Loucy (cell line): ENCODE data around the gene MDM2.

Experiments
- H2AFZ ChIP-seq: fragments of 200-600 bp; sonication (generic); 2 replicates; pipeline ENCODE4 v1.6.0; 2016; ENCODE audit warnings: antibody characterized with exemption, mild to moderate bottlenecking, low read length, moderate library complexity
- H3F3A ChIP-seq: fragments of 200-600 bp; 2 replicates; pipeline ENCODE4 v1.6.0; 2016; ENCODE audit warnings: antibody characterized with exemption, low read depth, mild to moderate bottlenecking
- H3K27me3 ChIP-seq: fragments of 200-600 bp; sonication (generic); 2 replicates; pipeline ENCODE4 v1.6.1; 2014; ENCODE audit warnings: low read length, mild to moderate bottlenecking; ENCODE audit not compliant: insufficient read depth, poor library complexity, severe bottlenecking
- H3K36me3 ChIP-seq: fragments of 200-600 bp; sonication (generic); 2 replicates; pipeline ENCODE4 v1.6.1; 2016; ENCODE audit warnings: low read length; ENCODE audit not compliant: insufficient read depth
- H3K4me1 ChIP-seq: fragments of 200-600 bp; sonication (generic); 2 replicates; pipeline ENCODE4 v1.5.1; 2014; ENCODE audit warnings: low read length, mild to moderate bottlenecking; ENCODE audit not compliant: insufficient read depth, poor library complexity, severe bottlenecking
- H3K4me2 ChIP-seq: fragments of 200-600 bp; sonication (generic); 2 replicates; pipeline ENCODE4 v1.6.0; 2014; ENCODE audit warnings: antibody characterized with exemption, low read length, low read depth, mild to moderate bottlenecking; ENCODE audit not compliant: poor library complexity, severe bottlenecking
- H3K4me3 ChIP-seq: fragments of 200-600 bp; sonication (generic); 2 replicates; pipeline ENCODE4 v1.5.1; 2014; ENCODE audit warnings: low read length, mild to moderate bottlenecking, mixed read lengths; ENCODE audit not compliant: poor library complexity, severe bottlenecking
- H3K79me2 ChIP-seq: fragments of 200-600 bp; sonication (generic); 2 replicates; pipeline ENCODE4 v1.6.1; 2014; ENCODE audit warnings: low read length; ENCODE audit not compliant: insufficient read depth
- H3K9ac ChIP-seq: fragments of 200-600 bp; sonication (generic); 2 replicates; pipeline ENCODE4 v1.6.0; 2014; ENCODE audit warnings: mild to moderate bottlenecking, low read depth, low read length, moderate library complexity; ENCODE audit not compliant: poor library complexity, severe bottlenecking
- H3K9me2 ChIP-seq: fragments of 200-600 bp; sonication (generic); replicated peaks from 2 replicates; pipeline ENCODE4 v1.6.1; 2016; ENCODE audit warnings: low read depth, low read length, mixed read lengths
- H3K9me3 ChIP-seq: fragments of 200-600 bp; sonication (generic); 2 replicates; pipeline ENCODE4 v1.6.1; 2014; ENCODE audit warnings: mild to moderate bottlenecking, antibody characterized with exemption, low read length, low read depth; ENCODE audit not compliant: insufficient read depth
- H4K20me1 ChIP-seq: fragments of 200-600 bp; sonication (generic); 2 replicates; pipeline ENCODE4 v1.6.0; 2014; ENCODE audit warnings: antibody characterized with exemption, low read length, mild to moderate bottlenecking; ENCODE audit not compliant: insufficient read depth, poor library complexity, severe bottlenecking
- EZH2phosphoT487 ChIP-seq: fragments of 200-600 bp; IDR thresholded peaks from 2 replicates; pipeline ENCODE4 v1.6.1; 2018; ENCODE audit warnings: antibody characterized with exemption, mild to moderate bottlenecking, moderate library complexity, borderline replicate concordance
- TF ChIP-seq, protein P1 (sequence below): fragments of 200-600 bp; sonication (generic); conservative IDR thresholded peaks from 2 replicates; pipeline ENCODE4 v1.5.1; 2014; ENCODE audit warnings: mild to moderate bottlenecking, antibody characterized with exemption, low read length

Gene MDM2

DNA sequence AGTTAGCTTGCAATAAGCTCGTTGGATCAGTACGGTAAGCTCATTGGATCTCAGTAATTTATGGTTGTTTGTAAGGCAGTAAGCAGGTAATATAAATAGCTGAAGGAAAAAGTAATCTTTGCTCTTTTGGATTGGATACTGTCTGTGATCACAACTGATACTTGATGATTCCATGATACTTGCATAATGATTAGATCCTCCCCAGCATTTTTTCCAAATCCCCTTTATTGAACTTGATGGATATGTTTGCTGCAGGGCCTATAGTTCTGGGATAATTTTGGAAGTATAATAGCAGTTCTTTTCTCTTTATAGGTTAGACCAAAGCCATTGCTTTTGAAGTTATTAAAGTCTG, 5.2 kb downstream of the MDM2 start:
- peaks cover 75% of the 10 kb centered on the region for H4K20me1 ChIP-seq
- H3K4me2 ChIP-seq: peak overlapping the region; percentile 85
- no peak overlapping the region for H3K9ac ChIP-seq
- peak overlapping the region; percentile 49 for H3K4me3 ChIP-seq
- H3K27me3 ChIP-seq: peaks cover 13% of the 10 kb centered on the region
- H3K9me2 ChIP-seq: no peaks in the 10 kb centered on the region
- TF ChIP-seq, protein P1, sequence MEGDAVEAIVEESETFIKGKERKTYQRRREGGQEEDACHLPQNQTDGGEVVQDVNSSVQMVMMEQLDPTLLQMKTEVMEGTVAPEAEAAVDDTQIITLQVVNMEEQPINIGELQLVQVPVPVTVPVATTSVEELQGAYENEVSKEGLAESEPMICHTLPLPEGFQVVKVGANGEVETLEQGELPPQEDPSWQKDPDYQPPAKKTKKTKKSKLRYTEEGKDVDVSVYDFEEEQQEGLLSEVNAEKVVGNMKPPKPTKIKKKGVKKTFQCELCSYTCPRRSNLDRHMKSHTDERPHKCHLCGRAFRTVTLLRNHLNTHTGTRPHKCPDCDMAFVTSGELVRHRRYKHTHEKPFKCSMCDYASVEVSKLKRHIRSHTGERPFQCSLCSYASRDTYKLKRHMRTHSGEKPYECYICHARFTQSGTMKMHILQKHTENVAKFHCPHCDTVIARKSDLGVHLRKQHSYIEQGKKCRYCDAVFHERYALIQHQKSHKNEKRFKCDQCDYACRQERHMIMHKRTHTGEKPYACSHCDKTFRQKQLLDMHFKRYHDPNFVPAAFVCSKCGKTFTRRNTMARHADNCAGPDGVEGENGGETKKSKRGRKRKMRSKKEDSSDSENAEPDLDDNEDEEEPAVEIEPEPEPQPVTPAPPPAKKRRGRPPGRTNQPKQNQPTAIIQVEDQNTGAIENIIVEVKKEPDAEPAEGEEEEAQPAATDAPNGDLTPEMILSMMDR: no peak
- no peak for TF ChIP-seq EZH2phosphoT487
- no peak overlapping the region for H2AFZ ChIP-seq
- peaks cover 95% of the 10 kb centered on the region for H3K79me2 ChIP-seq
- H3K36me3 ChIP-seq: peaks cover 51% of the 10 kb centered on the region
- peaks cover 36% of the 10 kb centered on the region for H3K4me1 ChIP-seq
- H3K9me3 ChIP-seq: no peaks in the 10 kb centered on the region; the same call in 1 of the 2 replicates
- 0 out of 2 replicates have a peak, but pooled peaks cover 3% of the 10 kb centered on the region for H3F3A ChIP-seq

DNA sequence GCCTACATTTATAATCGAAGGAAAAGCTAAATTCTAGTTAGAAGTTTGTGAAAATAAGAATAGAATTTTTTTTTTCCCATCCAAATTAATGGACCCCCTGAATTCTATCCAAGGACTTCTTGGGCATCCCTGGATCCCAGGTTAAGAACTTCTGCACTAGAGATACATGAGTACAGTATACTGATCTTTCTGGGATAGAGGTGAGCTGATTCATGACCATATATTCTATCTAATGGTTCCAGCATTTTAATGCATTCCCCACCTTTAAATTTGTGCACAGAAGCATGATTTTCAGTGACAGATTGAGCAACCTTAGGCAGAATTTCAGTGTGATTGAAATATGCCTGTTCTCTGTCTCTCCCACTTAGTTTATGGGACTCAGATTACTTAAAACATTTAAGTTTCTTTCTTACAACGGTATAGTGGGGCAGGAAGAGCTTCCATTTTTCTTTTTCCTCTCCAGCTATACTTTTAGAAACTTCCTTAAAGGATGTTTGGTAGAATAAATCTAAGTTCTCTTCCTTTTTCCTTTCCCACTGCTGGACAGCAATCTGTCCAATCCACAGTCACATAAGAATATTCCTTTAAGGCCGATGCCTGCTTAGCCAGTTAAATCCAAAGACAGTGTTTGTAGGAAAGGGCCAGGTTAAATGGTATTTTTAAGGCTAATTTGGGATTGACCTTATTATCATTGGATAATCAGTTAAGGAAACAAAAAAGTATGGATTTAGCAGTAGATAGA, 6.7 kb downstream of the MDM2 start:
- H3K4me2 ChIP-seq: peak overlapping the region; percentile 70
- TF ChIP-seq, protein P1: no peak
- TF ChIP-seq EZH2phosphoT487: no peak
- H3K4me3 ChIP-seq: peak overlapping the region; percentile 48
- H3K79me2 ChIP-seq: peaks cover 93% of the 10 kb centered on the region
- H2AFZ ChIP-seq: no peak overlapping the region
- no peaks in the 10 kb centered on the region for H3F3A ChIP-seq
- H4K20me1 ChIP-seq: peaks cover 73% of the 10 kb centered on the region
- peaks cover 57% of the 10 kb centered on the region for H3K36me3 ChIP-seq
- H3K4me1 ChIP-seq: peaks cover 33% of the 10 kb centered on the region
- H3K9me3 ChIP-seq: no peaks in the 10 kb centered on the region; the same call in 1 of the 2 replicates
- H3K9me2 ChIP-seq: no peaks in the 10 kb centered on the region
- H3K27me3 ChIP-seq: peaks cover 1% of the 10 kb centered on the region
- H3K9ac ChIP-seq: no peak overlapping the region

GRCh38 chr12:68815232-68815927, 7.4 kb downstream of the MDM2 start:
- no peak overlapping the region for H3K9ac ChIP-seq
- no peak overlapping the region for H2AFZ ChIP-seq
- H4K20me1 ChIP-seq: peaks cover 66% of the 10 kb centered on the region
- no peaks in the 10 kb centered on the region for H3K27me3 ChIP-seq
- TF ChIP-seq, protein P1: no peak
- no peak for TF ChIP-seq EZH2phosphoT487
- H3K9me2 ChIP-seq: no peaks in the 10 kb centered on the region
- peaks cover 62% of the 10 kb centered on the region for H3K36me3 ChIP-seq
- H3K79me2 ChIP-seq: peaks cover 92% of the 10 kb centered on the region
- peak overlapping the region; percentile 48 for H3K4me3 ChIP-seq
- no peaks in the 10 kb centered on the region for H3F3A ChIP-seq
- peaks cover 34% of the 10 kb centered on the region for H3K4me1 ChIP-seq
- H3K4me2 ChIP-seq: peak overlapping the region; percentile 70
- no peaks in the 10 kb centered on the region for H3K9me3 ChIP-seq
